Colon (tissue), 2 donors: ENCODE results near the gene FOXB2.

Source experiments
- FAIRE-seq: peaks from 2 replicates; lab custom pipeline; 2012; peaks lifted over from hg19 to GRCh38; lab: Jason Lieb, UNC
- donor health status: control.
- donor health status: control.

Gene FOXB2

GRCh38 chr9:77066388-77066787, 46.9 kb downstream of the FOXB2 start:
- FAIRE-seq: no peak
